ENCODE results near the gene GC.

- TF ChIP-seq POLR2A (IDR thresholded peaks at IDR 0.05) (no peak), CTCF (IDR thresholded peaks at IDR 0.05) (no peak)
These were observed 23.6 kb upstream of the GC start for GRCh38 chr4:71807469-71807868.

All from ovary (tissue), 3 donors.